ENCODE measurements around the gene GABPB2.

The GABPB2 gene

GRCh38 chr1:151060657-151061421 lies 9.7 kb upstream of the GABPB2 start:
- H3K27me3 ChIP-seq (ENCODE audit: insufficient read depth, low read length, poor library complexity, severe bottlenecking) = no peaks in the 10 kb centered on the region
- peaks cover 99% of the 10 kb centered on the region for H3K79me2 ChIP-seq (ENCODE audit: insufficient read depth, low read length)

DNA sequence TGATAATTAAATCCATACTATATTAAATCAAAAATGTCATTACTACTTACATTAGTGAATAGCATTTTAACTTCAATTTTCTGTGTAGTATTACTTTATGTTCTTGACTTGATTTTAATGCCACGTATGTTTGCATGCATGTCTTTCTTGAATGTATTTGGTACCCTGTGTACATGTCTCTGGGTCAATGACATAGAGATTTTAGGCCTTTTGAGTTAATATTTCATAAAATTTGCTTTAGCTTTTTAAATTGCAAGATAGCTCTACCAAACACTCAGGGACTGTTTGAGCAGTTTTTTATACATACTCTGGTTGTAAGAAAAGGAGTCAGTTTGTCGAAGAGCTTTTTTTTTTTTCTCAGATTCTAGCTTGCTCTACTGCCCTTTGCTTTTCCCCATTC lies 8.9 kb upstream of the GABPB2 start:
- H3K36me3 ChIP-seq (ENCODE audit: insufficient read depth, low read length) = no peaks in the 10 kb centered on the region; the same call in 1 of the 2 replicates
- no peaks in the 10 kb centered on the region for H3F3A ChIP-seq (ENCODE audit: low read depth)
- peaks cover 58% of the 10 kb centered on the region for H3K4me1 ChIP-seq (ENCODE audit: insufficient read depth, low read length, poor library complexity, severe bottlenecking)
- H3K9me2 ChIP-seq (replicated peaks; ENCODE audit: low read depth, low read length) = no peaks in the 10 kb centered on the region
- H3K79me2 ChIP-seq (ENCODE audit: insufficient read depth, low read length) = peaks cover 99% of the 10 kb centered on the region
- TF ChIP-seq, protein P1, sequence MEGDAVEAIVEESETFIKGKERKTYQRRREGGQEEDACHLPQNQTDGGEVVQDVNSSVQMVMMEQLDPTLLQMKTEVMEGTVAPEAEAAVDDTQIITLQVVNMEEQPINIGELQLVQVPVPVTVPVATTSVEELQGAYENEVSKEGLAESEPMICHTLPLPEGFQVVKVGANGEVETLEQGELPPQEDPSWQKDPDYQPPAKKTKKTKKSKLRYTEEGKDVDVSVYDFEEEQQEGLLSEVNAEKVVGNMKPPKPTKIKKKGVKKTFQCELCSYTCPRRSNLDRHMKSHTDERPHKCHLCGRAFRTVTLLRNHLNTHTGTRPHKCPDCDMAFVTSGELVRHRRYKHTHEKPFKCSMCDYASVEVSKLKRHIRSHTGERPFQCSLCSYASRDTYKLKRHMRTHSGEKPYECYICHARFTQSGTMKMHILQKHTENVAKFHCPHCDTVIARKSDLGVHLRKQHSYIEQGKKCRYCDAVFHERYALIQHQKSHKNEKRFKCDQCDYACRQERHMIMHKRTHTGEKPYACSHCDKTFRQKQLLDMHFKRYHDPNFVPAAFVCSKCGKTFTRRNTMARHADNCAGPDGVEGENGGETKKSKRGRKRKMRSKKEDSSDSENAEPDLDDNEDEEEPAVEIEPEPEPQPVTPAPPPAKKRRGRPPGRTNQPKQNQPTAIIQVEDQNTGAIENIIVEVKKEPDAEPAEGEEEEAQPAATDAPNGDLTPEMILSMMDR (conservative IDR thresholded peaks at IDR 0.05; ENCODE audit: low read length) = no peak
- no peak for TF ChIP-seq EZH2phosphoT487 (IDR thresholded peaks at IDR 0.05; ENCODE audit: borderline replicate concordance)
- H4K20me1 ChIP-seq (ENCODE audit: insufficient read depth, low read length, poor library complexity, severe bottlenecking) = peaks cover 30% of the 10 kb centered on the region
- H3K27me3 ChIP-seq (ENCODE audit: insufficient read depth, low read length, poor library complexity, severe bottlenecking) = no peaks in the 10 kb centered on the region
- peak overlapping the region; percentile 93 for H3K4me2 ChIP-seq (ENCODE audit: low read depth, low read length, poor library complexity, severe bottlenecking)
- H3K9ac ChIP-seq (ENCODE audit: low read depth, low read length, poor library complexity, severe bottlenecking) = peak overlapping the region; percentile 90
- no peak overlapping the region for H2AFZ ChIP-seq (ENCODE audit: low read length)
- peak overlapping the region; percentile 79 for H3K4me3 ChIP-seq (ENCODE audit: low read length, poor library complexity, severe bottlenecking)
- H3K9me3 ChIP-seq (ENCODE audit: insufficient read depth, low read depth, low read length) = no peaks in the 10 kb centered on the region

More at GRCh38 chr1:151060657-151061421, 9.7 kb upstream of the GABPB2 start:
- Histone ChIP-seq H2AFZ (ENCODE audit: low read length) (peak overlapping the region; percentile 92), H4K20me1 (ENCODE audit: insufficient read depth, low read length, poor library complexity, severe bottlenecking) (peaks cover 38% of the 10 kb centered on the region), H3K4me2 (ENCODE audit: low read depth, low read length, poor library complexity, severe bottlenecking) (peak overlapping the region; percentile 93), H3K4me3 (ENCODE audit: low read length, poor library complexity, severe bottlenecking) (peak overlapping the region; percentile 79), H3F3A (ENCODE audit: low read depth) (no peaks in the 10 kb centered on the region), H3K9me2 (replicated peaks; ENCODE audit: low read depth, low read length) (no peaks in the 10 kb centered on the region), H3K36me3 (ENCODE audit: insufficient read depth, low read length) (no peaks in the 10 kb centered on the region; the same call in 1 of the 2 replicates), H3K9ac (ENCODE audit: low read depth, low read length, poor library complexity, severe bottlenecking) (peak overlapping the region; percentile 90), H3K4me1 (ENCODE audit: insufficient read depth, low read length, poor library complexity, severe bottlenecking) (peaks cover 66% of the 10 kb centered on the region), H3K9me3 (ENCODE audit: insufficient read depth, low read depth, low read length) (no peaks in the 10 kb centered on the region)
- no peak for TF ChIP-seq EZH2phosphoT487 (IDR thresholded peaks at IDR 0.05; ENCODE audit: borderline replicate concordance)
- TF ChIP-seq, protein P1 (conservative IDR thresholded peaks at IDR 0.05; ENCODE audit: low read length) = no peak; the same call in 1 of the 2 replicates

- TF ChIP-seq EZH2phosphoT487 (IDR thresholded peaks at IDR 0.05; ENCODE audit: borderline replicate concordance) = no peak
- TF ChIP-seq, protein P1 (conservative IDR thresholded peaks at IDR 0.05; ENCODE audit: low read length) = no peak
- H4K20me1 ChIP-seq (ENCODE audit: insufficient read depth, low read length, poor library complexity, severe bottlenecking) = peaks cover 24% of the 10 kb centered on the region
Observed at GRCh38 chr1:151062741-151063371, 7.7 kb upstream of the GABPB2 start.

More at GRCh38 chr1:151062741-151063371, 7.7 kb upstream of the GABPB2 start:
- Histone ChIP-seq H3K36me3 (ENCODE audit: insufficient read depth, low read length) (peaks cover 6% of the 10 kb centered on the region; the same call in 1 of the 2 replicates), H3K9me2 (replicated peaks; ENCODE audit: low read depth, low read length) (no peaks in the 10 kb centered on the region), H3F3A (ENCODE audit: low read depth) (peaks cover 5% of the 10 kb centered on the region; the same call in 1 of the 2 replicates), H2AFZ (ENCODE audit: low read length) (no peak overlapping the region), H3K4me3 (ENCODE audit: low read length, poor library complexity, severe bottlenecking) (peak overlapping the region; percentile 79), H3K9me3 (ENCODE audit: insufficient read depth, low read depth, low read length) (no peaks in the 10 kb centered on the region), H3K9ac (ENCODE audit: low read depth, low read length, poor library complexity, severe bottlenecking) (peak overlapping the region; percentile 90), H3K79me2 (ENCODE audit: insufficient read depth, low read length) (peaks cover 97% of the 10 kb centered on the region), H3K4me1 (ENCODE audit: insufficient read depth, low read length, poor library complexity, severe bottlenecking) (peaks cover 49% of the 10 kb centered on the region), H3K4me2 (ENCODE audit: low read depth, low read length, poor library complexity, severe bottlenecking) (peak overlapping the region; percentile 93), H3K27me3 (ENCODE audit: insufficient read depth, low read length, poor library complexity, severe bottlenecking) (no peaks in the 10 kb centered on the region)

Measured in Loucy (cell line).